Cortex of kidney (tissue), 1 donor: ENCODE results near the gene ZNF177.

Source experiments
- DNase-seq: peaks from one replicate; lab custom pipeline; 2025; lab: John Stamatoyannopoulos, UW

ZNF177 gene

GRCh38 chr19:9430444-9430843 lies 67.6 kb downstream of the ZNF177 start:
- no peak for DNase-seq

GRCh38 chr19:9431475-9431874 lies 68.7 kb downstream of the ZNF177 start:
- DNase-seq = no peak
